WTC11 (cell line): Measurements from ENCODE around the gene PDE6G. TPM values are rescaled to one million over a fixed set of nuclear protein-coding genes. Genes with fewer than 3 reads are reported as not detected.

Experiments
- ATAC-seq: fragments of 200-7000 bp; cut with Tn5 transposase; 2 replicates; pipeline ENCODE4 v1.10.0; 2021; ENCODE audit warnings: mild to moderate bottlenecking, moderate library complexity
- CTCF ChIA-PET: fragments of 300-600 bp; sonication (Branson Sonifier 250); formaldehyde crosslinking; loops from one replicate; lab custom pipeline; 2021; ENCODE audit warnings: antibody characterized with exemption; lab: Charles Lee
- POLR2A ChIA-PET: fragments of 350-600 bp; sonication (Branson Sonifier 250); formaldehyde crosslinking; loops from one replicate; lab custom pipeline; 2021; ENCODE audit warnings: antibody characterized with exemption; lab: Charles Lee
- DNase-seq: peaks from one replicate; pipeline ENCODE4 v3.0.0; 2021; ENCODE audit warnings: low spot score
- H3K27ac Mint-ChIP-seq: 2 replicates; pipeline ENCODE4 v1.8.0; 2021; ENCODE audit warnings: mixed read lengths
- H3K27me3 Mint-ChIP-seq: 2 replicates; pipeline ENCODE4 v1.8.0; 2021; ENCODE audit warnings: low read depth, mild to moderate bottlenecking, moderate library complexity, mixed read lengths
- H3K36me3 Mint-ChIP-seq: 2 replicates; pipeline ENCODE4 v1.8.0; 2021; ENCODE audit warnings: mixed read lengths
- H3K4me1 Mint-ChIP-seq: 2 replicates; pipeline ENCODE4 v1.8.0; 2022; ENCODE audit warnings: mixed read lengths
- H3K4me3 Mint-ChIP-seq: 2 replicates; pipeline ENCODE4 v1.8.0; 2021; ENCODE audit warnings: mild to moderate bottlenecking, moderate library complexity, mixed read lengths
- H3K9me3 Mint-ChIP-seq: 2 replicates; pipeline ENCODE4 v1.8.0; 2021; ENCODE audit warnings: mixed read lengths
- CREB1 ChIP-seq: sonication (generic); formaldehyde crosslinking; IDR thresholded peaks from 2 replicates; pipeline ENCODE4 v1.8.0; 2023; ENCODE audit warnings: mild to moderate bottlenecking, missing genetic modification reagents
- ETV6 ChIP-seq: sonication (generic); formaldehyde crosslinking; IDR thresholded peaks from 2 replicates; pipeline ENCODE4 v1.8.1; 2022; ENCODE audit warnings: mild to moderate bottlenecking, missing genetic modification reagents
- GABPB1 ChIP-seq: sonication (generic); formaldehyde crosslinking; IDR thresholded peaks from 2 replicates; pipeline ENCODE4 v1.8.1; 2023; ENCODE audit warnings: mild to moderate bottlenecking, missing genetic modification reagents
- GRHL2 ChIP-seq: fragments of 250-450 bp; sonication (Bioruptor Pico); IDR thresholded peaks from 2 replicates; pipeline ENCODE4 v1.8.0; 2022; ENCODE audit warnings: mild to moderate bottlenecking, moderate library complexity; ENCODE audit not compliant: insufficient replicate concordance, severe bottlenecking
- HMGA2 ChIP-seq: fragments of 250-450 bp; sonication (Bioruptor Pico); IDR thresholded peaks from 2 replicates; pipeline ENCODE4 v1.4.0; 2021; ENCODE audit warnings: mild to moderate bottlenecking, moderate library complexity
- HMGXB4 ChIP-seq: sonication (generic); formaldehyde crosslinking; IDR thresholded peaks from 2 replicates; pipeline ENCODE4 v1.8.1; 2023; ENCODE audit warnings: mild to moderate bottlenecking, moderate library complexity, missing genetic modification reagents
- IRF1 ChIP-seq: sonication (generic); formaldehyde crosslinking; IDR thresholded peaks from 2 replicates; pipeline ENCODE4 v1.8.0; 2023; ENCODE audit warnings: missing genetic modification reagents
- IRF2 ChIP-seq: sonication (generic); formaldehyde crosslinking; IDR thresholded peaks from 2 replicates; pipeline ENCODE4 v1.8.0; 2022; ENCODE audit warnings: low read depth, missing genetic modification reagents, borderline replicate concordance
- NR1H2 ChIP-seq: sonication (generic); formaldehyde crosslinking; IDR thresholded peaks from 2 replicates; pipeline ENCODE4 v1.9.0; 2021; ENCODE audit warnings: mild to moderate bottlenecking, moderate library complexity, missing genetic modification reagents
- PRRX2 ChIP-seq: fragments of 250-450 bp; sonication (Bioruptor Pico); IDR thresholded peaks from 2 replicates; pipeline ENCODE4 v1.8.0; 2021; ENCODE audit warnings: mild to moderate bottlenecking
- TEAD4 ChIP-seq: sonication (generic); formaldehyde crosslinking; IDR thresholded peaks from 2 replicates; pipeline ENCODE4 v1.8.0; 2022; ENCODE audit warnings: mild to moderate bottlenecking, missing genetic modification reagents
- ZNF138 ChIP-seq: sonication (generic); formaldehyde crosslinking; conservative IDR thresholded peaks from 2 replicates; pipeline ENCODE4 v1.8.1; 2022; ENCODE audit warnings: mild to moderate bottlenecking, moderate library complexity, missing genetic modification reagents
- ZNF219 ChIP-seq: sonication (generic); formaldehyde crosslinking; IDR thresholded peaks from 2 replicates; pipeline ENCODE4 v1.8.0; 2023; ENCODE audit warnings: missing genetic modification reagents, mild to moderate bottlenecking, borderline replicate concordance
- ZNF423 ChIP-seq: fragments of 250-450 bp; sonication (Bioruptor Pico); IDR thresholded peaks from 2 replicates; pipeline ENCODE4 v2.1.2; 2022; ENCODE audit warnings: mild to moderate bottlenecking, moderate library complexity
- ZSCAN18 ChIP-seq: fragments of 250-450 bp; sonication (Bioruptor Pico); IDR thresholded peaks from 2 replicates; pipeline ENCODE4 v2.1.2; 2022; ENCODE audit warnings: mild to moderate bottlenecking, moderate library complexity
- total RNA-seq: library from RNA; stranded (reverse); gene quantifications from 3 replicates; pipeline ENCODE4 v1.2.3, GENCODE V29; 2021
- TF ChIP-seq, protein P1 (sequence below): fragments of 250-450 bp; sonication (Bioruptor Pico); IDR thresholded peaks from 2 replicates; pipeline ENCODE4 v1.9.0; 2021; ENCODE audit warnings: mild to moderate bottlenecking
- TF ChIP-seq, protein P2 (sequence below): sonication (generic); formaldehyde crosslinking; IDR thresholded peaks from 2 replicates; pipeline ENCODE4 v1.8.0; 2023; ENCODE audit warnings: missing genetic modification reagents, mild to moderate bottlenecking, borderline replicate concordance
- TF ChIP-seq, protein P3 (sequence below): sonication (generic); formaldehyde crosslinking; IDR thresholded peaks from 2 replicates; pipeline ENCODE4 v1.8.0; 2022; ENCODE audit warnings: mild to moderate bottlenecking, missing genetic modification reagents
- TF ChIP-seq, protein P4 (sequence below): sonication (generic); formaldehyde crosslinking; IDR thresholded peaks from 2 replicates; pipeline ENCODE4 v1.8.0; 2023; ENCODE audit warnings: mild to moderate bottlenecking, missing genetic modification reagents
- TF ChIP-seq, protein P5 (sequence below): sonication (generic); formaldehyde crosslinking; IDR thresholded peaks from 2 replicates; pipeline ENCODE4 v1.8.1; 2023; ENCODE audit warnings: mild to moderate bottlenecking, missing genetic modification reagents, moderate library complexity

The PDE6G gene
- total RNA-seq, 1 experiment from 2014 or later: 4.4 TPM

DNA sequence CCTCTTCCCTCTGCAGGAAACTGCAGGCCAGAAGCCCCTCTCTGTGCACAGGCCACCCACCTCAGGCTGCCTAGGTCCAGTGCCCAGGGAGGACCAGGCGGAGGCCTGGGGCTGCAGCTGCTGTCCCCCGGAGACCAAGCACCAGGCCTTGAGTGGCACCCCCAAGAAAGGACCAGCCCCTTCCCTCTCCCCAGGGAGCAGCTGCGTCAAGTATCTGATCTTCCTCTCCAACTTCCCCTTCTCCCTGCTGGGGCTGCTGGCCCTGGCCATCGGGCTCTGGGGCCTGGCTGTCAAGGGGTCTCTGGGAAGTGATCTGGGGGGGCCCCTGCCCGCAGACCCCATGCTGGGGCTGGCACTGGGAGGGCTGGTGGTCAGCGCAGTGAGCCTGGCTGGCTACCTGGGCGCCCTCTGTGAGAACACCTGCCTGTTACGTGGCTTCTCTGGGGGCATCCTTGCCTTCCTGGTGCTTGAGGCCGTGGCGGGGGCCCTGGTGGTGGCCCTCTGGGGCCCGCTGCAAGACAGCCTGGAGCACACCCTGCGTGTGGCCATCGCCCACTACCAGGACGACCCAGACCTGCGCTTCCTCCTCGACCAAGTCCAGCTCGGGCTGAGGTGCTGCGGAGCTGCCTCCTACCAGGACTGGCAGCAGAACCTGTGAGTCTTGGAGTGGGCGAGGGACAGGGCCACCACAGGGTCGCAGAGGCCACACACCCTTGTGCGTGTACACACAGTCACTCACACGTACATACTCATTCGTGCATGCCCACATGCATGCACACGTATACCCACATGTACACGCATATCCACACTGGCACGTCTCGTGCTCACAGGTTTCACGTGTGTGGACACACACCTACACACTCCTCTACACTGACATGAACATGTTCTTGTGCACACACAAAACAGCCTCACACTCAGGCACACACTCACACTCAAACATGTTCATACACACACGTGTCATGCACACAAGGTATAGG lies 11.1 kb downstream of the PDE6G start:
- no peak for TF ChIP-seq NR1H2 (CRISPR knock-in tag)
- TF ChIP-seq CREB1 (CRISPR knock-in tag): no peak
- no peak for TF ChIP-seq IRF1
- TF ChIP-seq HMGA2 (CRISPR knock-in tag): no peak
- TF ChIP-seq IRF2 (CRISPR knock-in tag): no peak
- TF ChIP-seq ZNF219 (CRISPR knock-in tag): no peak
- TF ChIP-seq, protein P1, sequence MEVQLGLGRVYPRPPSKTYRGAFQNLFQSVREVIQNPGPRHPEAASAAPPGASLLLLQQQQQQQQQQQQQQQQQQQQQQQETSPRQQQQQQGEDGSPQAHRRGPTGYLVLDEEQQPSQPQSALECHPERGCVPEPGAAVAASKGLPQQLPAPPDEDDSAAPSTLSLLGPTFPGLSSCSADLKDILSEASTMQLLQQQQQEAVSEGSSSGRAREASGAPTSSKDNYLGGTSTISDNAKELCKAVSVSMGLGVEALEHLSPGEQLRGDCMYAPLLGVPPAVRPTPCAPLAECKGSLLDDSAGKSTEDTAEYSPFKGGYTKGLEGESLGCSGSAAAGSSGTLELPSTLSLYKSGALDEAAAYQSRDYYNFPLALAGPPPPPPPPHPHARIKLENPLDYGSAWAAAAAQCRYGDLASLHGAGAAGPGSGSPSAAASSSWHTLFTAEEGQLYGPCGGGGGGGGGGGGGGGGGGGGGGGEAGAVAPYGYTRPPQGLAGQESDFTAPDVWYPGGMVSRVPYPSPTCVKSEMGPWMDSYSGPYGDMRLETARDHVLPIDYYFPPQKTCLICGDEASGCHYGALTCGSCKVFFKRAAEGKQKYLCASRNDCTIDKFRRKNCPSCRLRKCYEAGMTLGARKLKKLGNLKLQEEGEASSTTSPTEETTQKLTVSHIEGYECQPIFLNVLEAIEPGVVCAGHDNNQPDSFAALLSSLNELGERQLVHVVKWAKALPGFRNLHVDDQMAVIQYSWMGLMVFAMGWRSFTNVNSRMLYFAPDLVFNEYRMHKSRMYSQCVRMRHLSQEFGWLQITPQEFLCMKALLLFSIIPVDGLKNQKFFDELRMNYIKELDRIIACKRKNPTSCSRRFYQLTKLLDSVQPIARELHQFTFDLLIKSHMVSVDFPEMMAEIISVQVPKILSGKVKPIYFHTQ: no peak
- no peak for TF ChIP-seq TEAD4
- no peak for TF ChIP-seq ETV6 (CRISPR knock-in tag)
- TF ChIP-seq, protein P2, sequence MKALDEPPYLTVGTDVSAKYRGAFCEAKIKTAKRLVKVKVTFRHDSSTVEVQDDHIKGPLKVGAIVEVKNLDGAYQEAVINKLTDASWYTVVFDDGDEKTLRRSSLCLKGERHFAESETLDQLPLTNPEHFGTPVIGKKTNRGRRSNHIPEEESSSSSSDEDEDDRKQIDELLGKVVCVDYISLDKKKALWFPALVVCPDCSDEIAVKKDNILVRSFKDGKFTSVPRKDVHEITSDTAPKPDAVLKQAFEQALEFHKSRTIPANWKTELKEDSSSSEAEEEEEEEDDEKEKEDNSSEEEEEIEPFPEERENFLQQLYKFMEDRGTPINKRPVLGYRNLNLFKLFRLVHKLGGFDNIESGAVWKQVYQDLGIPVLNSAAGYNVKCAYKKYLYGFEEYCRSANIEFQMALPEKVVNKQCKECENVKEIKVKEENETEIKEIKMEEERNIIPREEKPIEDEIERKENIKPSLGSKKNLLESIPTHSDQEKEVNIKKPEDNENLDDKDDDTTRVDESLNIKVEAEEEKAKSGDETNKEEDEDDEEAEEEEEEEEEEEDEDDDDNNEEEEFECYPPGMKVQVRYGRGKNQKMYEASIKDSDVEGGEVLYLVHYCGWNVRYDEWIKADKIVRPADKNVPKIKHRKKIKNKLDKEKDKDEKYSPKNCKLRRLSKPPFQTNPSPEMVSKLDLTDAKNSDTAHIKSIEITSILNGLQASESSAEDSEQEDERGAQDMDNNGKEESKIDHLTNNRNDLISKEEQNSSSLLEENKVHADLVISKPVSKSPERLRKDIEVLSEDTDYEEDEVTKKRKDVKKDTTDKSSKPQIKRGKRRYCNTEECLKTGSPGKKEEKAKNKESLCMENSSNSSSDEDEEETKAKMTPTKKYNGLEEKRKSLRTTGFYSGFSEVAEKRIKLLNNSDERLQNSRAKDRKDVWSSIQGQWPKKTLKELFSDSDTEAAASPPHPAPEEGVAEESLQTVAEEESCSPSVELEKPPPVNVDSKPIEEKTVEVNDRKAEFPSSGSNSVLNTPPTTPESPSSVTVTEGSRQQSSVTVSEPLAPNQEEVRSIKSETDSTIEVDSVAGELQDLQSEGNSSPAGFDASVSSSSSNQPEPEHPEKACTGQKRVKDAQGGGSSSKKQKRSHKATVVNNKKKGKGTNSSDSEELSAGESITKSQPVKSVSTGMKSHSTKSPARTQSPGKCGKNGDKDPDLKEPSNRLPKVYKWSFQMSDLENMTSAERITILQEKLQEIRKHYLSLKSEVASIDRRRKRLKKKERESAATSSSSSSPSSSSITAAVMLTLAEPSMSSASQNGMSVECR (CRISPR knock-in tag): no peak
- TF ChIP-seq, protein P3, sequence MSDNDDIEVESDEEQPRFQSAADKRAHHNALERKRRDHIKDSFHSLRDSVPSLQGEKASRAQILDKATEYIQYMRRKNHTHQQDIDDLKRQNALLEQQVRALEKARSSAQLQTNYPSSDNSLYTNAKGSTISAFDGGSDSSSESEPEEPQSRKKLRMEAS: no peak
- TF ChIP-seq ZSCAN18 (CRISPR knock-in tag): no peak
- no peak for TF ChIP-seq ZNF138
- TF ChIP-seq, protein P4, sequence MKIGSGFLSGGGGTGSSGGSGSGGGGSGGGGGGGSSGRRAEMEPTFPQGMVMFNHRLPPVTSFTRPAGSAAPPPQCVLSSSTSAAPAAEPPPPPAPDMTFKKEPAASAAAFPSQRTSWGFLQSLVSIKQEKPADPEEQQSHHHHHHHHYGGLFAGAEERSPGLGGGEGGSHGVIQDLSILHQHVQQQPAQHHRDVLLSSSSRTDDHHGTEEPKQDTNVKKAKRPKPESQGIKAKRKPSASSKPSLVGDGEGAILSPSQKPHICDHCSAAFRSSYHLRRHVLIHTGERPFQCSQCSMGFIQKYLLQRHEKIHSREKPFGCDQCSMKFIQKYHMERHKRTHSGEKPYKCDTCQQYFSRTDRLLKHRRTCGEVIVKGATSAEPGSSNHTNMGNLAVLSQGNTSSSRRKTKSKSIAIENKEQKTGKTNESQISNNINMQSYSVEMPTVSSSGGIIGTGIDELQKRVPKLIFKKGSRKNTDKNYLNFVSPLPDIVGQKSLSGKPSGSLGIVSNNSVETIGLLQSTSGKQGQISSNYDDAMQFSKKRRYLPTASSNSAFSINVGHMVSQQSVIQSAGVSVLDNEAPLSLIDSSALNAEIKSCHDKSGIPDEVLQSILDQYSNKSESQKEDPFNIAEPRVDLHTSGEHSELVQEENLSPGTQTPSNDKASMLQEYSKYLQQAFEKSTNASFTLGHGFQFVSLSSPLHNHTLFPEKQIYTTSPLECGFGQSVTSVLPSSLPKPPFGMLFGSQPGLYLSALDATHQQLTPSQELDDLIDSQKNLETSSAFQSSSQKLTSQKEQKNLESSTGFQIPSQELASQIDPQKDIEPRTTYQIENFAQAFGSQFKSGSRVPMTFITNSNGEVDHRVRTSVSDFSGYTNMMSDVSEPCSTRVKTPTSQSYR (CRISPR knock-in tag): no peak
- no peak for TF ChIP-seq HMGXB4
- TF ChIP-seq, protein P5, sequence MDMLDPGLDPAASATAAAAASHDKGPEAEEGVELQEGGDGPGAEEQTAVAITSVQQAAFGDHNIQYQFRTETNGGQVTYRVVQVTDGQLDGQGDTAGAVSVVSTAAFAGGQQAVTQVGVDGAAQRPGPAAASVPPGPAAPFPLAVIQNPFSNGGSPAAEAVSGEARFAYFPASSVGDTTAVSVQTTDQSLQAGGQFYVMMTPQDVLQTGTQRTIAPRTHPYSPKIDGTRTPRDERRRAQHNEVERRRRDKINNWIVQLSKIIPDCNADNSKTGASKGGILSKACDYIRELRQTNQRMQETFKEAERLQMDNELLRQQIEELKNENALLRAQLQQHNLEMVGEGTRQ (CRISPR knock-in tag): no peak
- no peak for TF ChIP-seq PRRX2 (CRISPR knock-in tag)
- TF ChIP-seq GRHL2 (CRISPR knock-in tag): no peak
- TF ChIP-seq ZNF423 (CRISPR knock-in tag): no peak
- no peak for TF ChIP-seq GABPB1 (CRISPR knock-in tag)
- Mint-ChIP-seq H3K27ac (no peak overlapping the region), H3K4me1 (peaks cover 12% of the 10 kb centered on the region), H3K27me3 (peaks cover 37% of the 10 kb centered on the region), H3K36me3 (no peaks in the 10 kb centered on the region), H3K4me3 (no peak overlapping the region), H3K9me3 (no peaks in the 10 kb centered on the region)
- no peak for DNase-seq
- CTCF ChIA-PET: no interaction called here
- ATAC-seq: no peak
- POLR2A ChIA-PET: no interaction called here
